ENCODE results near the gene SLC8A3.
A peak's percentile ranks its signal among the peaks of the same experiment; 100 is the strongest.

Gene SLC8A3

GRCh38 chr14:70073924-70074566 is 114.7 kb downstream of the SLC8A3 start:
- H4K20me1 ChIP-seq (ENCODE audit: insufficient read depth, low read length, poor library complexity, severe bottlenecking): no peaks in the 10 kb centered on the region
- no peak overlapping the region for H3K4me2 ChIP-seq (ENCODE audit: low read depth, low read length, poor library complexity, severe bottlenecking)
- no peaks in the 10 kb centered on the region for H3K4me1 ChIP-seq (ENCODE audit: insufficient read depth, low read length, poor library complexity, severe bottlenecking)
- no peaks in the 10 kb centered on the region for H3F3A ChIP-seq (ENCODE audit: low read depth)
- H3K9me3 ChIP-seq (ENCODE audit: insufficient read depth, low read depth, low read length): no peaks in the 10 kb centered on the region
- no peak overlapping the region for H2AFZ ChIP-seq (ENCODE audit: low read length)
- no peak overlapping the region for H3K9ac ChIP-seq (ENCODE audit: low read depth, low read length, poor library complexity, severe bottlenecking)
- no peaks in the 10 kb centered on the region for H3K9me2 ChIP-seq (replicated peaks; ENCODE audit: low read depth, low read length)
- H3K4me3 ChIP-seq (ENCODE audit: low read length, poor library complexity, severe bottlenecking): no peak overlapping the region
- H3K27me3 ChIP-seq (ENCODE audit: insufficient read depth, low read length, poor library complexity, severe bottlenecking): no peaks in the 10 kb centered on the region
- no peaks in the 10 kb centered on the region for H3K36me3 ChIP-seq (ENCODE audit: insufficient read depth, low read length)
- H3K79me2 ChIP-seq (ENCODE audit: insufficient read depth, low read length): no peaks in the 10 kb centered on the region
- TF ChIP-seq, protein P1, sequence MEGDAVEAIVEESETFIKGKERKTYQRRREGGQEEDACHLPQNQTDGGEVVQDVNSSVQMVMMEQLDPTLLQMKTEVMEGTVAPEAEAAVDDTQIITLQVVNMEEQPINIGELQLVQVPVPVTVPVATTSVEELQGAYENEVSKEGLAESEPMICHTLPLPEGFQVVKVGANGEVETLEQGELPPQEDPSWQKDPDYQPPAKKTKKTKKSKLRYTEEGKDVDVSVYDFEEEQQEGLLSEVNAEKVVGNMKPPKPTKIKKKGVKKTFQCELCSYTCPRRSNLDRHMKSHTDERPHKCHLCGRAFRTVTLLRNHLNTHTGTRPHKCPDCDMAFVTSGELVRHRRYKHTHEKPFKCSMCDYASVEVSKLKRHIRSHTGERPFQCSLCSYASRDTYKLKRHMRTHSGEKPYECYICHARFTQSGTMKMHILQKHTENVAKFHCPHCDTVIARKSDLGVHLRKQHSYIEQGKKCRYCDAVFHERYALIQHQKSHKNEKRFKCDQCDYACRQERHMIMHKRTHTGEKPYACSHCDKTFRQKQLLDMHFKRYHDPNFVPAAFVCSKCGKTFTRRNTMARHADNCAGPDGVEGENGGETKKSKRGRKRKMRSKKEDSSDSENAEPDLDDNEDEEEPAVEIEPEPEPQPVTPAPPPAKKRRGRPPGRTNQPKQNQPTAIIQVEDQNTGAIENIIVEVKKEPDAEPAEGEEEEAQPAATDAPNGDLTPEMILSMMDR (conservative IDR thresholded peaks at IDR 0.05; ENCODE audit: low read length): peak; percentile 98
- TF ChIP-seq EZH2phosphoT487 (IDR thresholded peaks at IDR 0.05; ENCODE audit: borderline replicate concordance): no peak

DNA sequence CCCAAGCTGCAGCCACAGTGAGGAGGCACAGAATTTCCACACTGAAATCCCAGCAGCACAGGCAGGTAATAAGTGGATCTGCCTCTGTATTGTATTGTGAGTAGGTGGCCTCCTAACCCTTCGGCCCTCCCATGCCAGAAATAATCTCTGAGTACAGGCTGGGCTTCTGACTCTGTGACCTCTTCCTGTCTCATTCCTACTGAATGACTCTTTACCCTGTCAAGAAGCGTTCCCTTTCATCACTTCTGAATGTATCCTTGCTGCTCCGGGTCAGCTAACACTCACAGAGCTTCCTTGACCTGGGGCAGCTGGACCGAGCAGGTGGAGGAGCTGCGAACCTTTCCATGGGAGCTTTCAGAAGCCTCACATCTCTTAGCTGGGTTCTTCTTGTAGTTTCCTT is 119.6 kb downstream of the SLC8A3 start:
- Histone ChIP-seq H3F3A (ENCODE audit: low read depth) (no peaks in the 10 kb centered on the region), H3K4me1 (ENCODE audit: insufficient read depth, low read length, poor library complexity, severe bottlenecking) (no peaks in the 10 kb centered on the region), H2AFZ (ENCODE audit: low read length) (no peak overlapping the region), H3K9me2 (replicated peaks; ENCODE audit: low read depth, low read length) (no peaks in the 10 kb centered on the region), H4K20me1 (ENCODE audit: insufficient read depth, low read length, poor library complexity, severe bottlenecking) (no peaks in the 10 kb centered on the region), H3K9ac (ENCODE audit: low read depth, low read length, poor library complexity, severe bottlenecking) (no peak overlapping the region), H3K4me2 (ENCODE audit: low read depth, low read length, poor library complexity, severe bottlenecking) (no peak overlapping the region), H3K79me2 (ENCODE audit: insufficient read depth, low read length) (no peaks in the 10 kb centered on the region), H3K36me3 (ENCODE audit: insufficient read depth, low read length) (no peaks in the 10 kb centered on the region), H3K27me3 (ENCODE audit: insufficient read depth, low read length, poor library complexity, severe bottlenecking) (no peaks in the 10 kb centered on the region), H3K9me3 (ENCODE audit: insufficient read depth, low read depth, low read length) (no peaks in the 10 kb centered on the region), H3K4me3 (ENCODE audit: low read length, poor library complexity, severe bottlenecking) (no peak overlapping the region)
- no peak for TF ChIP-seq EZH2phosphoT487 (IDR thresholded peaks at IDR 0.05; ENCODE audit: borderline replicate concordance)
- TF ChIP-seq, protein P1 (conservative IDR thresholded peaks at IDR 0.05; ENCODE audit: low read length): no peak

GRCh38 chr14:70067810-70068209 is 120.9 kb downstream of the SLC8A3 start:
- no peak overlapping the region for H3K4me2 ChIP-seq (ENCODE audit: low read depth, low read length, poor library complexity, severe bottlenecking)
- no peak overlapping the region for H3K9ac ChIP-seq (ENCODE audit: low read depth, low read length, poor library complexity, severe bottlenecking)
- H3F3A ChIP-seq (ENCODE audit: low read depth): no peaks in the 10 kb centered on the region
- TF ChIP-seq, protein P1 (conservative IDR thresholded peaks at IDR 0.05; ENCODE audit: low read length): no peak
- no peak for TF ChIP-seq EZH2phosphoT487 (IDR thresholded peaks at IDR 0.05; ENCODE audit: borderline replicate concordance)
- H3K9me2 ChIP-seq (replicated peaks; ENCODE audit: low read depth, low read length): no peaks in the 10 kb centered on the region
- no peak overlapping the region for H2AFZ ChIP-seq (ENCODE audit: low read length)
- no peaks in the 10 kb centered on the region for H4K20me1 ChIP-seq (ENCODE audit: insufficient read depth, low read length, poor library complexity, severe bottlenecking)
- no peaks in the 10 kb centered on the region for H3K27me3 ChIP-seq (ENCODE audit: insufficient read depth, low read length, poor library complexity, severe bottlenecking)
- H3K36me3 ChIP-seq (ENCODE audit: insufficient read depth, low read length): no peaks in the 10 kb centered on the region
- H3K4me1 ChIP-seq (ENCODE audit: insufficient read depth, low read length, poor library complexity, severe bottlenecking): no peaks in the 10 kb centered on the region
- H3K4me3 ChIP-seq (ENCODE audit: low read length, poor library complexity, severe bottlenecking): no peak overlapping the region
- H3K9me3 ChIP-seq (ENCODE audit: insufficient read depth, low read depth, low read length): no peaks in the 10 kb centered on the region
- H3K79me2 ChIP-seq (ENCODE audit: insufficient read depth, low read length): no peaks in the 10 kb centered on the region

All from Loucy (cell line).